HCT116 (cell line): ENCODE data around the gene TMCO1.

Experiments used
- CEBPB ChIP-seq: IDR thresholded peaks from 2 replicates; pipeline ENCODE4 v1.6.1; 2012; ENCODE audit warnings: low read depth
- CTCF ChIP-seq, 3 experiments: fragments of 200-600 bp in 1 of 3; sonication (generic) in 1 of 3; IDR thresholded peaks in 2 of 3; conservative IDR thresholded peaks in 1 of 3; 2 replicates each; pipeline ENCODE4 v1.5.1; 2012 to 2017; ENCODE audit warnings: low read depth in 2 of 3, low read length in 2 of 3, antibody characterized with exemption in 1 of 3, borderline replicate concordance in 1 of 3, control low read depth in 1 of 3, mild to moderate bottlenecking in 1 of 3, mixed read lengths in 1 of 3, mixed run types in 1 of 3, moderate library complexity in 1 of 3; ENCODE audit not compliant: insufficient read depth in 1 of 3
- EZH2 ChIP-seq: fragments of 200-600 bp; sonication (generic); IDR thresholded peaks from 2 replicates; pipeline ENCODE4 v1.6.1; 2017; ENCODE audit warnings: antibody characterized with exemption, mixed run types
- EZH2phosphoT487 ChIP-seq: fragments of 200-600 bp; IDR thresholded peaks from 2 replicates; pipeline ENCODE4 v1.6.1; 2018; ENCODE audit warnings: antibody characterized with exemption, borderline replicate concordance
- POLR2A ChIP-seq: IDR thresholded peaks from 2 replicates; pipeline ENCODE4 v1.7.0; 2011; ENCODE audit warnings: borderline replicate concordance; ENCODE audit not compliant: insufficient read depth, insufficient read length; ENCODE audit errors: extremely low read depth
- TCF7L2 ChIP-seq: IDR thresholded peaks from 2 replicates; pipeline ENCODE4 v1.7.0; 2011; ENCODE audit warnings: borderline replicate concordance, inconsistent platforms; ENCODE audit not compliant: insufficient read depth, insufficient read length; ENCODE audit errors: extremely low read depth

- TF ChIP-seq EZH2phosphoT487 (no peak), CEBPB (no peak), POLR2A (no peak), EZH2 (no peak), CTCF (IDR thresholded peaks at IDR 0.05 in 2 of 3, conservative IDR thresholded peaks at IDR 0.05 in 1 of 3; ENCODE audit: borderline replicate concordance in 1 of 3, insufficient read depth in 1 of 3, low read depth in 2 of 3, low read length in 2 of 3) (no peak), TCF7L2 (no peak)
Observed at GRCh38 chr1:165793951-165794350, 25.3 kb upstream of the TMCO1 start.
